22Rv1 (cell line): Measurements from ENCODE around the gene ACVR1B.

Source experiments
- ZFX ChIP-seq: fragments of 450-650 bp; IDR thresholded peaks from 2 replicates; pipeline ENCODE4 v1.6.1; 2017; ENCODE audit warnings: antibody characterized with exemption, borderline replicate concordance
- TF ChIP-seq, protein P1 (sequence below): fragments of 450-650 bp; IDR thresholded peaks from 2 replicates; pipeline ENCODE4 v1.5.1; 2017; ENCODE audit warnings: mild to moderate bottlenecking

DNA sequence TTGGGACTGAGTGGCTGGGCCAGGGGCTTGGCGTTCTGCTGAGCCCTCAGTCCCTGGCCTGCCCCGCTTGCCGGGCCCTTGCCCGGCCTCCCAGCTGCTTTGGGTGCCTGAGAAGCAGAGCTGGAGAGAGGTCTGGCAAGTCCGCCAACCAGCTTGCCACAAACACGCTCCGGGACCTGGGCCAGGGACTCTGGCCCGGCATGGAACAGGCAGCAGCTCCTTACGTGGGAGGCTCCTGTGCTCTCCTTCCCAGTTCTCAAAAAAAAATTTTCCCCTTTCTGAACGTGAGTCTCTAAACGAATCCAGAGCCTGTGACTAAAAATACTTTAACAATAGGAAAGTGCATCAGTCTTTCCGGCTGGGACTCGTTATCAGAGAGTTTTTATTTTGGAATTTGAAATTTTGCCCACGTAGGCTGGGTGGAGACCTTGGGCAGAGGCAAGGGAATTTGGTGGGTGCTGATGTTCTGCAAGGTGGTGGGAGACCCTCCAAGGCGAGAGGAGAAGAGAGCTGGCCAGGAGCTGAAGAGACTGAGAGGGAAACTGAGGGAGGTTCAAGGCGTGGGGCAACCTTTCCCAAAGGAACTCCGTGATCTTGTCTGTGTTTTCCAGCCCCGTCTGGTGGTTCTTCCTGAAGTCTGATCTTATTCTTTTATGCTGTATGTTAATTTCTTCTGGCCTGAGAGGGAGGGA, 92.9 kb downstream of the ACVR1B start:
- no peak for TF ChIP-seq ZFX
- TF ChIP-seq, protein P1, sequence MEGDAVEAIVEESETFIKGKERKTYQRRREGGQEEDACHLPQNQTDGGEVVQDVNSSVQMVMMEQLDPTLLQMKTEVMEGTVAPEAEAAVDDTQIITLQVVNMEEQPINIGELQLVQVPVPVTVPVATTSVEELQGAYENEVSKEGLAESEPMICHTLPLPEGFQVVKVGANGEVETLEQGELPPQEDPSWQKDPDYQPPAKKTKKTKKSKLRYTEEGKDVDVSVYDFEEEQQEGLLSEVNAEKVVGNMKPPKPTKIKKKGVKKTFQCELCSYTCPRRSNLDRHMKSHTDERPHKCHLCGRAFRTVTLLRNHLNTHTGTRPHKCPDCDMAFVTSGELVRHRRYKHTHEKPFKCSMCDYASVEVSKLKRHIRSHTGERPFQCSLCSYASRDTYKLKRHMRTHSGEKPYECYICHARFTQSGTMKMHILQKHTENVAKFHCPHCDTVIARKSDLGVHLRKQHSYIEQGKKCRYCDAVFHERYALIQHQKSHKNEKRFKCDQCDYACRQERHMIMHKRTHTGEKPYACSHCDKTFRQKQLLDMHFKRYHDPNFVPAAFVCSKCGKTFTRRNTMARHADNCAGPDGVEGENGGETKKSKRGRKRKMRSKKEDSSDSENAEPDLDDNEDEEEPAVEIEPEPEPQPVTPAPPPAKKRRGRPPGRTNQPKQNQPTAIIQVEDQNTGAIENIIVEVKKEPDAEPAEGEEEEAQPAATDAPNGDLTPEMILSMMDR = no peak
